Left renal pelvis (tissue), 4 donors: ENCODE data around the gene SHC1. TPM values are rescaled to one million over a fixed set of nuclear protein-coding genes. Genes with fewer than 3 reads are reported as not detected.

Experiments used
- polyA plus RNA-seq, 4 donors: library from polyadenylated mRNA; unstranded; fragments of 120-200 nt; gene quantifications; one replicate each; pipeline ENCODE4 v1.2.1, GENCODE V29; 2013; ENCODE audit not compliant: insufficient read length in 4 of 4

The SHC1 gene
- polyA plus RNA-seq, 4 donors, result 79.2 to 119 (median 88.0) TPM

Other genes starting within 250 kb of the SHC1 start
- gene KCNN3, start 100.5 kb downstream of the SHC1 start, polyA plus RNA-seq, result 1 to 10 TPM; 2.3 to 6.3 (median 2.8) TPM
- 10 to 100 TPM; 25.2 to 40.1 (median 35.4) TPM for gene PMVK, start 34.0 kb downstream of the SHC1 start, polyA plus RNA-seq
- gene PBXIP1, start 14.6 kb downstream of the SHC1 start, polyA plus RNA-seq, result 10 to 100 TPM; 66.2 to 76.1 (median 71.1) TPM
- 10 to 100 TPM; 36.8 to 49.7 (median 44.9) TPM for gene PYGO2, start 9.0 kb downstream of the SHC1 start, polyA plus RNA-seq
- gene CKS1B, start 3.9 kb upstream of the SHC1 start, polyA plus RNA-seq, result 100 to 1,000 TPM in 1 of 4 donors, 10 to 100 TPM in 3; 89.2 to 104 (median 94.2) TPM
- 10 to 100 TPM; 20.4 to 39.1 (median 28.9) TPM for gene FLAD1, start 12.6 kb upstream of the SHC1 start, polyA plus RNA-seq
- gene LENEP, start 22.8 kb upstream of the SHC1 start, polyA plus RNA-seq, result under 1 TPM in 3 of 4 donors, not detected in 1; 0.30 to 0.73 (median 0.50) TPM
- 10 to 100 TPM in 3 of 4 donors, 1 to 10 TPM in 1; 3.8 to 19.1 (median 12.4) TPM for gene ZBTB7B, start 32.1 kb upstream of the SHC1 start, polyA plus RNA-seq
- 1 to 10 TPM in 3 of 4 donors, under 1 TPM in 1; 0.78 to 2.7 (median 1.5) TPM for gene DCST2, start 63.0 kb upstream of the SHC1 start, polyA plus RNA-seq
- gene DCST1, start 63.1 kb upstream of the SHC1 start, polyA plus RNA-seq, result under 1 TPM; 0.21 to 0.41 (median 0.29) TPM
- 10 to 100 TPM; 37.6 to 53.1 (median 46.2) TPM for gene ADAM15, start 80.6 kb upstream of the SHC1 start, polyA plus RNA-seq
- gene EFNA4, start 93.0 kb upstream of the SHC1 start, polyA plus RNA-seq, result 10 to 100 TPM; 19.2 to 24.8 (median 19.5) TPM
- gene EFNA3, start 108.1 kb upstream of the SHC1 start, polyA plus RNA-seq, result 1 to 10 TPM; 5.7 to 7.8 (median 6.3) TPM
- 10 to 100 TPM; 23.7 to 69.5 (median 63.0) TPM for gene EFNA1, start 157.1 kb upstream of the SHC1 start, polyA plus RNA-seq
- gene SLC50A1, start 165.1 kb upstream of the SHC1 start, polyA plus RNA-seq, result 10 to 100 TPM; 39.6 to 66.6 (median 54.3) TPM
- 10 to 100 TPM; 29.4 to 49.8 (median 31.4) TPM for gene DPM3, start 169.8 kb upstream of the SHC1 start, polyA plus RNA-seq
- 100 to 1,000 TPM; 139 to 182 (median 152) TPM for gene KRTCAP2, start 202.6 kb upstream of the SHC1 start, polyA plus RNA-seq
- 1 to 10 TPM; 2.4 to 6.3 (median 3.2) TPM for gene TRIM46, start 203.1 kb upstream of the SHC1 start, polyA plus RNA-seq
- 10 to 100 TPM; 27.7 to 52.9 (median 46.5) TPM for gene THBS3, start 237.2 kb upstream of the SHC1 start, polyA plus RNA-seq
- gene MTX1, start 237.9 kb upstream of the SHC1 start, polyA plus RNA-seq, result 10 to 100 TPM; 26.6 to 49.9 (median 39.6) TPM